Ovary (tissue), 9 donors: ENCODE results near the gene MYO1H. TPM values are rescaled to one million over a fixed set of nuclear protein-coding genes. Genes with fewer than 3 reads are reported as not detected.
"Not testable (repeated sequence)": the region's sequence is repeated elsewhere in the genome, so short reads cannot be mapped to it uniquely, and the experiment has no call there.

ENCODE experiments used
- DNase-seq, 5 donors: peaks; one replicate each; pipeline ENCODE4 v3.0.0-alpha.2; 2019 to 2020
- H3K27ac ChIP-seq, 2 donors: fragments of 200-600 bp; one replicate each; pipeline versions ENCODE4 v1.5.1 to v1.8.0; 2019 to 2022
- H3K27me3 ChIP-seq: fragments of 200-600 bp; one replicate; pipeline ENCODE4 v1.8.0; 2022
- H3K36me3 ChIP-seq: fragments of 200-600 bp; sonication (generic); one replicate; pipeline ENCODE4 v1.5.1; 2019
- H3K4me1 ChIP-seq: one replicate; pipeline ENCODE4 v1.8.1; 2013; ENCODE audit warnings: mild to moderate bottlenecking, moderate library complexity; ENCODE audit not compliant: insufficient read depth
- H3K4me3 ChIP-seq: fragments of 200-600 bp; sonication (generic); one replicate; pipeline ENCODE4 v1.5.1; 2017
- H3K9me3 ChIP-seq, 2 donors: fragments of 200-600 bp in 1 of 2; sonication (generic) in 1 of 2; one replicate each; pipeline versions ENCODE4 v1.5.1 to v1.8.1; 2013 to 2019; ENCODE audit warnings: mild to moderate bottlenecking in 1 of 2, moderate library complexity in 1 of 2
- CTCF ChIP-seq, 3 donors: fragments of 450-650 bp in 2 of 3; fragments of 200-600 bp in 1 of 3; IDR thresholded peaks; one replicate each; pipeline versions ENCODE4 v1.5.1 to v1.8.0; 2016 to 2022; ENCODE audit warnings: antibody characterized with exemption in 3 of 3, mild to moderate bottlenecking in 1 of 3
- EP300 ChIP-seq: sonication (generic); formaldehyde crosslinking; IDR thresholded peaks from one replicate; pipeline ENCODE4 v1.6.1; 2017; ENCODE audit warnings: antibody characterized with exemption
- POLR2A ChIP-seq: fragments of 450-650 bp; IDR thresholded peaks from one replicate; pipeline ENCODE4 v1.6.1; 2017; ENCODE audit warnings: antibody characterized with exemption, mild to moderate bottlenecking, moderate library complexity
- WGBS, 3 donors: extraction: QIAGEN DNeasy Blood & Tissue Kit in 1 of 3; methylation state at CpG; one replicate each; pipeline versions ENCODE4 v1.1.5 to v1.1.7; 2013 to 2017; 5-methylcytosine and 5-hydroxymethylcytosine counted together
- intact Hi-C, 4 donors: fragments of 100-400 bp; cut with DNase I; formaldehyde crosslinking; loops; one replicate each; pipeline versions ENCODE4 v1.11.0 to v1.15.1; 2022 to 2023
- polyA plus RNA-seq, 2 donors: library from polyadenylated mRNA; stranded (reverse); fragments of 200-250 nt in 1 of 2; fragments of 350-450 nt in 1 of 2; fragmentation: Illumina TruSeq in 1 of 2; extraction: RNeasy Lipid Tissue Mini Kit (QIAGEN cat#74804) in 1 of 2; gene quantifications; one replicate each; pipeline ENCODE4 v1.2.3, GENCODE V29; 2013 to 2014
- total RNA-seq, 7 donors: library from RNA; depleted of rRNA in 2 of 7; stranded (reverse); fragments of >200 nt in 2 of 7; fragmentation: NEBNext Ultra II Directional in 3 of 7; extraction: Animal tissue kit (Norgen Biotek cat#: 25700) in 3 of 7; gene quantifications; one replicate each; pipeline versions ENCODE4 v1.1.0 to v1.2.4, GENCODE V29; 2016 to 2023
- donor health status: DM: no; HTN: no; CAD: no; lungs with moderate emphysema.
- donor health status: DM: no; HTN: no; CAD: no.
- donor health status: Bipolar disorder and iron deficiency.
- donor health status: DM: yes; HTN: yes; CAD: no.
- donor health status: DM: no; HTN: no; CAD: no.
- donor health status: DM: yes; HTN: yes; CAD: no.

The MYO1H gene
- total and polyA plus RNA-seq, 9 donors = 0.12 to 0.34 (median 0.12) TPM; not detected in 6

GRCh38 chr12:109388167-109388563, 40.5 kb downstream of the MYO1H start:
- H3K27me3 ChIP-seq = no peaks in the 10 kb centered on the region
- no peak for TF ChIP-seq EP300
- no peak for TF ChIP-seq POLR2A
- no peak for TF ChIP-seq CTCF (IDR thresholded peaks at IDR 0.05)
- WGBS, 3 donors = 81 to 88% (median 85%) methylated on average over 3 of the region's 3 CpGs
- H3K4me3 ChIP-seq = no peak overlapping the region
- intact Hi-C loops = loop anchor here in 3 of 4 donors (5.0 to 10.0 kb wide), 3 partner anchors 121 to 273 kb away; partner anchors contain the start of gene ACACB (in 1 of the 3)
- no peak overlapping the region for H3K27ac ChIP-seq
- H3K36me3 ChIP-seq = no peaks in the 10 kb centered on the region
- peaks cover 3% of the 10 kb centered on the region for H3K4me1 ChIP-seq
- no peak for DNase-seq
- H3K9me3 ChIP-seq = no peaks in the 10 kb centered on the region

GRCh38 chr12:109389146-109389545, 41.4 kb downstream of the MYO1H start:
- Histone ChIP-seq H3K9me3 (no peaks in the 10 kb centered on the region), H3K4me3 (no peak overlapping the region), H3K36me3 (no peaks in the 10 kb centered on the region), H3K4me1 (peaks cover 3% of the 10 kb centered on the region), H3K27me3 (no peaks in the 10 kb centered on the region), H3K27ac (no peak overlapping the region)
- WGBS, 3 donors = 65 to 77% (median 68%) methylated on average over 4 of the region's 4 CpGs
- intact Hi-C loops = loop anchor here in 3 of 4 donors (5.0 to 10.0 kb wide), 3 partner anchors 122 to 274 kb away; partner anchors contain the start of gene ACACB (in 1 of the 3)
- TF ChIP-seq CTCF (IDR thresholded peaks at IDR 0.05) = no peak
- no peak for TF ChIP-seq EP300
- TF ChIP-seq POLR2A = no peak
- DNase-seq = no peak

- intact Hi-C loops = loop anchor here in 1 of 4 donors (5.0 kb wide), 1 partner anchor 131 kb away; no protein-coding TSS in a partner anchor
- H3K9me3 ChIP-seq = no peaks in the 10 kb centered on the region
- no peak overlapping the region for H3K27ac ChIP-seq
- DNase-seq = peak in 3 of 5 donors; percentile 12 to 43 (median 18)
- H3K4me3 ChIP-seq = no peak overlapping the region
- TF ChIP-seq EP300 = no peak
- TF ChIP-seq CTCF (IDR thresholded peaks at IDR 0.05) = peak; percentile 37 to 45 (median 39)
- no peaks in the 10 kb centered on the region for H3K27me3 ChIP-seq
- WGBS, 3 donors = 46 to 48% (median 47%) methylated on average over 8 of the region's 8 CpGs
- no peaks in the 10 kb centered on the region for H3K4me1 ChIP-seq
- H3K36me3 ChIP-seq = no peaks in the 10 kb centered on the region
Measured at GRCh38 chr12:109393437-109394345, 46.0 kb downstream of the MYO1H start.

- intact Hi-C loops = loop anchor here in 1 of 4 donors (5.0 kb wide), 1 partner anchor 133 kb away; no protein-coding TSS in a partner anchor
- Histone ChIP-seq H3K4me1 (no peaks in the 10 kb centered on the region), H3K4me3 (no peak overlapping the region), H3K27ac (no peak overlapping the region), H3K36me3 (no peaks in the 10 kb centered on the region), H3K27me3 (no peaks in the 10 kb centered on the region), H3K9me3 (no peaks in the 10 kb centered on the region)
- DNase-seq = no peak
- 85 to 89% (median 89%) methylated on average over 5 of the region's 5 CpGs for WGBS, 3 donors
- TF ChIP-seq EP300 (no peak), CTCF (IDR thresholded peaks at IDR 0.05) (no peak)
Measured at GRCh38 chr12:109394891-109395290, 47.2 kb downstream of the MYO1H start.

- H3K27ac ChIP-seq, DNase-seq, H3K27me3 ChIP-seq, H3K4me1 ChIP-seq, H3K4me3 ChIP-seq, H3K9me3 ChIP-seq, intact Hi-C loops, H3K36me3 ChIP-seq: not testable (repeated sequence)
- 93 to 99% (median 97%) methylated on average over 2 of the region's 2 CpGs for WGBS, 3 donors
Measured at GRCh38 chr12:109404841-109405240, 57.1 kb downstream of the MYO1H start.

- H3K4me1 ChIP-seq, H3K36me3 ChIP-seq, H3K9me3 ChIP-seq, H3K4me3 ChIP-seq, H3K27ac ChIP-seq, intact Hi-C loops, DNase-seq, H3K27me3 ChIP-seq: not testable (repeated sequence)
- 94 to 98% (median 97%) methylated on average over 4 of the region's 4 CpGs for WGBS, 3 donors
Measured at GRCh38 chr12:109406147-109406546, 58.4 kb downstream of the MYO1H start.
